GM06990 (cell line): ENCODE measurements around the gene HEATR3.

Experiments
- DNase-seq: peaks from one replicate; pipeline ENCODE4 v3.0.0-alpha.2; 2011; ENCODE audit not compliant: insufficient read length; ENCODE audit errors: extremely low read depth
- H3K27me3 ChIP-seq: replicated peaks from 2 replicates; pipeline ENCODE4 v1.6.0; 2011; ENCODE audit warnings: low read length; ENCODE audit not compliant: control insufficient read depth, insufficient read depth
- H3K36me3 ChIP-seq: 2 replicates; pipeline ENCODE4 v1.5.1; 2011; ENCODE audit warnings: low read length; ENCODE audit not compliant: control insufficient read depth, insufficient read depth
- H3K4me3 ChIP-seq: replicated peaks from 2 replicates; pipeline ENCODE4 v1.5.1; 2011; ENCODE audit warnings: low read depth, mild to moderate bottlenecking, control low read depth, low read length
- TF ChIP-seq, protein P1 (sequence below): IDR thresholded peaks from 2 replicates; pipeline ENCODE4 v1.5.1; 2011; ENCODE audit warnings: low read length, control low read depth, mild to moderate bottlenecking, inconsistent platforms; ENCODE audit not compliant: insufficient read depth, poor library complexity, severe bottlenecking

HEATR3 gene

DNA sequence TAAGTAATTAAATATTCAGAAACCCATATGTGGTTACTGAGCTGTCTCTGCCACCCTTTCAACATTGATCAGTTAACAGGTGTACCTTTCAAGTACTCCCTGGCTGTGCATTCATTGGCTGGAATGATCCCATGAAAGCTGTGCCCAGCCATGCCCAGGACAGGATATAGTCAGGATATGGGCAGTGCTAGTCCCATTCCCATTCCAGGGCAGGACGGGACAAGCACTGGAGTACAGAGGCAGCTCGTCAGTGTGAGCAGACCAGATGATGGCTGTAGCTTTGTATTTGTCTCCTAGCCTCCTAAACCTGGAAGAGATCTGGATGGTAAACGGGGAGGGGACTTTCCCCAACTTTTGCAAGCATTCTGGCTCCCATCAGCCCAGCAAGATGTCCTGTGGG, 22.5 kb downstream of the HEATR3 start:
- Histone ChIP-seq H3K4me3 (no peak overlapping the region), H3K27me3 (no peaks in the 10 kb centered on the region), H3K36me3 (peaks cover 6% of the 10 kb centered on the region)
- DNase-seq = no peak
- TF ChIP-seq, protein P1, sequence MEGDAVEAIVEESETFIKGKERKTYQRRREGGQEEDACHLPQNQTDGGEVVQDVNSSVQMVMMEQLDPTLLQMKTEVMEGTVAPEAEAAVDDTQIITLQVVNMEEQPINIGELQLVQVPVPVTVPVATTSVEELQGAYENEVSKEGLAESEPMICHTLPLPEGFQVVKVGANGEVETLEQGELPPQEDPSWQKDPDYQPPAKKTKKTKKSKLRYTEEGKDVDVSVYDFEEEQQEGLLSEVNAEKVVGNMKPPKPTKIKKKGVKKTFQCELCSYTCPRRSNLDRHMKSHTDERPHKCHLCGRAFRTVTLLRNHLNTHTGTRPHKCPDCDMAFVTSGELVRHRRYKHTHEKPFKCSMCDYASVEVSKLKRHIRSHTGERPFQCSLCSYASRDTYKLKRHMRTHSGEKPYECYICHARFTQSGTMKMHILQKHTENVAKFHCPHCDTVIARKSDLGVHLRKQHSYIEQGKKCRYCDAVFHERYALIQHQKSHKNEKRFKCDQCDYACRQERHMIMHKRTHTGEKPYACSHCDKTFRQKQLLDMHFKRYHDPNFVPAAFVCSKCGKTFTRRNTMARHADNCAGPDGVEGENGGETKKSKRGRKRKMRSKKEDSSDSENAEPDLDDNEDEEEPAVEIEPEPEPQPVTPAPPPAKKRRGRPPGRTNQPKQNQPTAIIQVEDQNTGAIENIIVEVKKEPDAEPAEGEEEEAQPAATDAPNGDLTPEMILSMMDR = no peak

DNA sequence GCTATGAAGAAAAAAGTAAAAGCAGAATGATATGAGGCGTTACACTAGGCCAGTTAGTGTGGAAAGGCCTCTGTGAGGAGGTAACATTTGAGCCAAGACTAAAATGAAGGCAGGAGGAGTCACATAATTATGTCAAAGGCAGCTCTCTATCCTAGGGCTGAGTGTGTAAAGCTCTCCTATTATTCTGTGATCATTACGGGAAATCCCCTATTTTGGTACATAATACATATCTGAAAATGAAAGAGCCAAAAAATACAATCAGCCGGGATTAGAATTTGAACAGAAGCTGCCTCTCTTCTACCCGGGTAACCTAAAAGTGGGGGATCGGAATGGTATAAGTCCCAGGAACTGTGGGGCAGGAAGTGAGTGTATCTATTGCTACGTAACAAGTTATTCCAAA, 27.1 kb downstream of the HEATR3 start:
- TF ChIP-seq, protein P1 = no peak
- Histone ChIP-seq H3K4me3 (no peak overlapping the region), H3K36me3 (peaks cover 3% of the 10 kb centered on the region), H3K27me3 (no peaks in the 10 kb centered on the region)
- no peak for DNase-seq

DNA sequence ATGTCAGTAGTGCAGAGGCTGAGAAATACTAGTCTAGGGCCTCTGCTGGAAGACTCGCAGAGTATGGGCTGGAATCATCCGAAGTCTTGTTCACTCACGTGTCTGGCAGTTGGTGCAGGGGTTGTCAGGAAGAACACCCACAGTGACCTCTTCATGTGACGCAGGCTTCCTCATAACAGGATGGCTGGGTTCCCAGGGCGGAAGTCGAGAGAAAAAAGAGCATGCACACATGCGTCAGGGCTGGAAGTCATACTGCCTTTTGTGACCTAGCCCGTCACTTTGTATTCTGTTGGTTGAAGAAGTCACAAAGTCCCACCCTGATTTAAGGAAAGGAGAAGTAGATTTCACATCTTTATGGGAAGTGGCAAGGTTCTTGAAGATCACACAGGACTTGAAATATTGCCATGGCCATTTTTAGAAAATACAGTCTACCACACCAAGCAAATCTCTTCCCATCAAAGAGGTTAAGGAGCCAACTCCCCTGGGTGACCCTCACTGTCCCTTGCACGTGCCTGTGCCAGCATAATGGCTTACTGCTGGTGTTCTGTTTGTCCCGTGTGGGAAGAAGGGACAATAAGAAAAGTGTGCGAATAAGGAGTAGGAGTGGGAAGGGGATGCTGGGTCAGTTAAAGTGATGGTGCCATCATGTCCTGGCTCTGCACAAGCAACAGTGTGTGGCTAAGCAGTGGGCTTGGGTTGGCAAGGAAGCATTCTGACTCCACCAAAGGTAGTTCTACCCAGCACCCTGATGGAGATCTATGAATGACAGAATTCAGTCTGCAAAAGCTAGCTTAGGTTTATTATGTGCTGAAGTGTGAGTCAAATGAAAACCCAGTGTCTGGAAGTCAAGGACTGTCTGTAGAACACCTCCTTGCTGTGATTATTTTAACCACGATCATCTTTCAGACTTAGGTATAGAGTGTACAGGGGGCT, 28.1 kb downstream of the HEATR3 start:
- TF ChIP-seq, protein P1 = no peak
- no peak overlapping the region for H3K4me3 ChIP-seq
- no peak for DNase-seq
- H3K36me3 ChIP-seq = no peaks in the 10 kb centered on the region; the same call in 1 of the 2 replicates
- H3K27me3 ChIP-seq = no peaks in the 10 kb centered on the region

DNA sequence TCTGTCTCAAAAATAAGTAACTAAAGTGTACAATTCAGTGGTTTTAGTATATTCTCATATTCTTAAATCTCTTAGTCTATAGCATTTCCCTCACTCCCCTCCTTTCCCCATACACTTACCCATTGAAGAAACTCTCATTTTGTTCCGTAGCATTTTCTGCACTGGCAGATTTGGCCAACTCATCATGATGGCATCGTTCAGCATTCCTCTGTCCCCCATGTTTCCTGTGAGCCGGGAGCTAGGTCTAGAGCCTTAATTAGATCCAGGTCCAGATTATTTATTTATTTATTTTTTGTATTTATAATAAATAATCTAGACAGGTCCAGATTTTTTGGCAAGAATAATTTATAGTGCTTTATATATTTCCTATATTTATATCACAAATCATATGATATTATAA, 31.0 kb downstream of the HEATR3 start:
- TF ChIP-seq, protein P1 = no peak
- no peaks in the 10 kb centered on the region for H3K27me3 ChIP-seq
- H3K36me3 ChIP-seq = peaks cover 1% of the 10 kb centered on the region
- DNase-seq = no peak
- H3K4me3 ChIP-seq = no peak overlapping the region

DNA sequence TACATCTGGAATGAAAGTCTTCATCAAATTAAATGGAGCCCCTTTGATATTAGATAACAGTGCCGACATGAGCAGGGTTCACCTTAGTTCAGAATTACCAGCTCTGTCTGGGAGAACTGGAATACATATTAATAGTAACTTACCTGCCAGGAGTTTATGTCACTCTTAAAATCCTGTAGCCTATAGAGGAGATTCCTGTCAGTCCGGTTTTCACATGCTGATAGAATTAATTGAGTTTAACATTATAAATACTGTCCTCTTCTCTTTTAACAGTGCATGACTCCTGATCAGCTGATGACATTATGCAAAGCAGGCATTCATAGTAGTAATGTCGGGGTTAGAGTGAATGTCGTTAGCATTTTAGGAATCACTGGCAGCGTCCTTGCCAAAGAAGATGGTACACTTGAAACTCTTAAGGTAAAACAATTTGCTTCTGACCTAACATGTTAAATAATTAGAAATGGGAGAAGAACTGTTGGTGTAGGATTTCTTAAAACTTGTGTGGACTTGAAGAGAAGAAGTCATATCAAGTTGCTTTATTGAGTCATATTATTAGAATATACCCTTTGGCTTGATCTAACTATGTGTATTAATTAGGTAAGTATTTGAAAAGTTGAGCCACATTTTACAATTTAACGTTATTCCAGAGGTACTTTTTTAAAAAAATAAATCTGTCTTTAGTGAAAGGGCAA, 34.3 kb downstream of the HEATR3 start:
- no peak for DNase-seq
- Histone ChIP-seq H3K4me3 (no peak overlapping the region), H3K27me3 (no peaks in the 10 kb centered on the region), H3K36me3 (peaks cover 9% of the 10 kb centered on the region)
- TF ChIP-seq, protein P1 = no peak
